Islet precursor cell (in vitro differentiated cells): ENCODE results near the gene GIMAP1.

Source experiments
- DNase-seq: peaks from one replicate; pipeline ENCODE4 v3.0.0-alpha.2; 2018

The GIMAP1 gene

DNA sequence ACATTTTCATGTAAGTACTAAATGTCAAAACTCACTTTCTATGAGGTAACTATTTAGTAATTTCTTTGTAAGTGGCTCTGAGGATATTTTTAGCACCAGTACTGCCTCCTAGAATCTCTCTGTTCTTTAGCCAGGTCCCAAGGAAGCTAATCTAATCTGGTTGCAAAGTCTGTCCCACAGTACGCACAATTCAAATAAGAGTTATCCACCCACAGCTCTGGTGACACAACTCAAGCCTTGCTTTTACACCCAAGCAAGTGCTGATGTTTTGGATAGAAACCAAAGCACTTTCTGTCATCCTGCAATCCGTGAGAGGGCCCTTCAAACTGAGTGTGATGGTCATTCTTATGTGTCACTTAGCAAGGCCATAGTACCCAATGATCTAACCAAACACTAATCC, 35.3 kb downstream of the GIMAP1 start:
- no peak for DNase-seq

DNA sequence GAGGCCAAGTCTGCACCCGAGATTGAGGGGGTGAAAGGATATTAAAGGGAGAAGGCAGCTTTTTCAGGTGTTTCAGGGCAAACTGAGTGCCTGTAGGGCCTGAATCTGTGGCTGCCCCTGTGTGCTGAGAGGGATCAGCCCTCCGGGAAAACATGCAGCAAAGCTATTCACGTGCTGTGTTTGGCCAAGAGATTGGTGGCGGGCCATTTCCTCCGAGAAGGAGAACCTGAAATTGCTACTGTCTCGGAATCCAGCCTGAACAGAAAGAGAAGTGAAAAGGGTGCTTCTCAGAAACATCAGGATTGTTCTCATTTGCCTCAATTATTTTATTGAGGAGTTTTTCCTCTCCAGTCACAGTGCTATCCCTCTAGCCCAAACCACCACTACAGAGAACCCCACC, 36.8 kb downstream of the GIMAP1 start:
- DNase-seq = no peak

DNA sequence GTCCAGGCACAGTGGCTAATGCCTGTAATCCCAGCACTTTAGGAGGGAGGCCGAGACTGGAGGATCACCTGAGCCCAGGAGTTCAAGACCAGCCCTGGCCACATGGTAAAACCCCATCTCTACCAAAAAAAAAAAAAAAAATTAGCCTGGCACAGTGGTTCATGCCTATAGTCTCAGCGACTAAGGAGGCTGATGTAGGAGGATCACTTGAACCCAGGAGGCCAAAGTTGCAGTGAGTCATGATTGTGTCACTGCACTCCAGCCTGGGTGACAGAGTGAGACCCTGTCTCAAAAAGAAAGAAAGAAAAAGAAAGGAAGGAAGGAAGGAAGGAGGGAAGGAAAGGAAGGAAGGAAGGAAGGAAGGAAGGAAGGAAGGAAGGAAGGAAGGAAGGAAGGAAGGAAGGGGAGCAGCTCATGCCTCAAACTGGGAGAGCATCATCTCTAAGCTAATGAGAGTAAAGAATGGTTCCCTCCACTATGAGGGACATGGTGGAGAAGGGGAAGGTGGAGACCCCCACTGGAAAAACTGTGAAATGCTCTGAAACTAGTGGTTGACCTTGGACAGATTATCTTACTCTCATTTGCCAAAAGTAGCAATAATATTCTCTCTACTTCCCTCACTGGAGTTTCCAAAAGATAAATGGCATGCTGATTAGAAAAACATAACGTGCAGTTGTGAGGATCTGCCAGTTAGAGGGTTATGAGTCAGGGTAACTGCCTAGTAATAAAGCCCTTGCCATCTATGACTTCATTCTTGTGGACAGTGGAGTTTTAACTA, 37.6 kb downstream of the GIMAP1 start:
- no peak for DNase-seq

DNA sequence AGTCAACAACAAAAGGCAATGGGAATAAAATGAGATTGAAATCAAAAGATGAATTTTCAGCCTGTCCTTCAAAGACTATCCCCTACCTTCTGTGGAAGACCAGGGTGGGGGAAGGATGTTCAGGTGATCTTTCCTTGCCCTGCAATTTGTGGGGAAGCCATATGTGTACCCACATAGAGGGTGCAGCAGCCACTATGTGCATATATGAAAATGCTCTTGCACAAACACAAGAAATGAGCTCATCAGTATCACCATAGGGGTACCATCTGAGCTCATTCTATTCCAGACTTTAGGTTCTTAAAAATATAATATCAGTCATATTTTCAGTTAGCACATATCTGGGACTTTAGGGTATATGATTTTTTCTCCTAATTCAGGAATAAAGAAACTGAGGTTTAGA, 38.5 kb downstream of the GIMAP1 start:
- DNase-seq = no peak

DNA sequence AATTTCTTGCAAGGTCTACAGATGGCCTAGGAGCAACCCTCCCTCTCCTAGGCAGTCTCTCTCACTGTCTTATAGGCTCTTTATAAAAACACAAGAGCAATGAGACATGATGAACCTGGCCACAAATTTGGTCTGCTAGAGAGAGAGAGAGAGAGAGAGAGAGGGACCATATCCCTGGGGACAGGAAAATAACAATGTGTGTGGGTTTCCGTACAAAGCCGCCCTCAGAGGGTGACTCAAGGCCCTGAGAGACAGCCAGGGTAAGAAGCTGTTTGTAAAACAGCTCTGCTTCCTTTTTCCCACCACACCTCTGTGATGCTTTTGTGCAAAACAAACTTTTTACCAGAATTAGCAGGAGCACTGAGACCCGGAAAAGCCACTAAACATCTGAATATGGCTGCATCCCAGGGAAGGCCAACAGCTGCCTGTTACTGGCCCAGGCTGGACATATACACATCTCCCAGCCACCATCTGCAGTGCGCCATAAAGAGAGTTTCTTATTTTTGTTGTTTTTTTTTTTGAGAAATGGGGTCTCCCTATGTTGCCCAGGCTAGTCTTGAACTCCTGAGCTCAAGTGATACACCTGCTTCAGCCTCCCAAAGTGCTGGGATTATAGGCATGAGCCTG, 39.2 kb downstream of the GIMAP1 start:
- no peak for DNase-seq

DNA sequence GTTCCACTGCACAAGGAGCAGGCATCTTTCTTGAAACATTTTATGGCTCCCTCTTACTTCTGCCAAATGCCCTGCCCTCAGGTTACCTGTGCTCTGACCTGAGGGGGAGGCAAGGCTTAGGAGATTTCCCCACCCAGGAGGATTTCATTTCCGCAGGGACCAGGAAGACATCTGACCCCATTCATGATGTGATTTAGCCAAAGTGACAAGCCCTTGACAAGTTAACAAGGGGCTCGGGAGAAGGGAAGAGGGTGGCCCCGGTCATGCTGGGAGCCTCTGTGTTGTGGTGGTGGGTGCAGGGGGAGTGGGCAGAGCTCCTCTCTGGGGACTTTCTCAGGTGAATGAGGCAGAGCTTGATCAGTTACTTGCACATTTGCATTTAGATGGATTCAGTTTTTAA, 39.8 kb downstream of the GIMAP1 start:
- DNase-seq = no peak

DNA sequence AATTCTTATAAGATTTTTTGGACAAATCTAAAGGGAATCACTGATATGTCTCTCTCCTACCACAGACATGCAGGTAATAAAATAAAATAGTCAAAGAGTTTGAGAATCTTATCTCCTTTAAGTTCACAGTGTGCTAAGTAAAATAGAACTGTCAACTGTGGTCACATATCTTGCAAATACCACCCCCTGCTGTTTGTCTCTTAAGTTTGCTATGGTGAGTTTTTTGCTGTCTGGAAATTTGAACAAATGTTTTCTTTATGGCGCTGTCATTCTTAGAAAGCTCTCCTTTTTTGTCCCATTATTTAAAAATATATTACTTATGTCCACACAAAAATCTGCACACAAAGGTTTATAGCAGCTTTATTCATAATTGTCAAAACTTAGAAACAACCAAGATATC, 40.4 kb downstream of the GIMAP1 start:
- DNase-seq = no peak

DNA sequence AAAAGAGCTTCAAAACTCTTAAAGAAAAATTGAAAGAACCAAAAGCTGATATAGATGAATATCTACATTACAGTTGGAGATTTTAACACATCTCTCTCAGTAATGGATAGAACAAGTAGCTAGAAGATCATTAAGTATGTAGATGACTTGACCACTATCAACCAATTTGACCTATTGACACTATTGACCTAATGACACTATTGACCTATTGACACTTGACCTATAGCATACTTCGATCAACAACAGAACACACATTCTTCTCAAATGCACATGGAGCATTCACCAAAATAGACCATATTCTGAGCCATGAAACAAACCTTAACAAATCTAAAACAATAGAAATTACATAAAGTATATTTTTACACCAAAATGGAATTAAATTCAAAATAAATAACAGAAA, 43.1 kb downstream of the GIMAP1 start:
- DNase-seq = no peak

DNA sequence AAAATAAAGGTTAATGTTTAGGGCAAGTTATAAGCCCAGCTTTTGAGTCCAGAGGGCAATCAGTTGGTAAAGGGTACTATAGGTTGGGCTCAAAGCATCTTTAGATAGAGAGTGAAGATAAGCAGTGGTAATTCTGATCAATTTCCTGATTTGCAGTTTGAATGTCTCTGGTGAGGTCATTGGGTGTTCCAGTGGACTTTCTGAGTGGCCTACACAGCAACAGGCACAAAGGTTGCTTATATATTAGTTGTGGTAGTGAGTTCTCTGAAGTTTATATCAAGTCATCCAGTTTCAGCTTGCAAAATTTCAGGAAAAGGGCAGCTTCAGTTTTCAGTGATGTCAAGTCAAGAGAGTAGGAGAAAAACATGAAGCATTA, 49.9 kb downstream of the GIMAP1 start:
- DNase-seq = no peak

DNA sequence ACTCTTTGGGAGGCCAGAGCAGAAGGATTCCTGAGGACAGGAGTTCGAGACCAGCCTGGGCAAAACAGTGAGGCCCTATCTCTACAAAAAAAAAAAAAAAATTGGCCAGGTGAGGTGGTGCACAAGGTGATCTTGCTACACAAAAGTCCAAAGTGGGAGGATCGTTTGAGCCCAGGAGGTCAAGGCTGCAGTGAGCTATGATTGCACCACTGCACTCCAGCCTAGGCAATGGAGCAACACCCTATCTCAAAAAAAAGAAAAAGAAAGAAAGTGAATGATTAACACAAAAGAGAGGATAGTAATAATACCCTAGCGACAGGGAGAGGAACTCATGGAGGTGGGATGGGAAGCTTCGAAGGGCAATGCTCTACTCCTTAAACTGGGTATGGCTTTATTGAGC, 53.4 kb downstream of the GIMAP1 start:
- no peak for DNase-seq
